B cell (primary cell): Measurements from ENCODE around the gene SPINK14.

Experiments used
- EZH2 ChIP-seq: IDR thresholded peaks from 2 replicates; pipeline ENCODE4 v1.6.1; 2012; ENCODE audit warnings: borderline replicate concordance, low read depth, mild to moderate bottlenecking, moderate library complexity, low read length; ENCODE audit not compliant: insufficient read depth, poor library complexity, severe bottlenecking
- TF ChIP-seq, protein P1 (sequence below): fragments of 200-600 bp; IDR thresholded peaks from one replicate; pipeline ENCODE4 v1.8.0; 2022; ENCODE audit warnings: antibody characterized with exemption, mild to moderate bottlenecking

DNA sequence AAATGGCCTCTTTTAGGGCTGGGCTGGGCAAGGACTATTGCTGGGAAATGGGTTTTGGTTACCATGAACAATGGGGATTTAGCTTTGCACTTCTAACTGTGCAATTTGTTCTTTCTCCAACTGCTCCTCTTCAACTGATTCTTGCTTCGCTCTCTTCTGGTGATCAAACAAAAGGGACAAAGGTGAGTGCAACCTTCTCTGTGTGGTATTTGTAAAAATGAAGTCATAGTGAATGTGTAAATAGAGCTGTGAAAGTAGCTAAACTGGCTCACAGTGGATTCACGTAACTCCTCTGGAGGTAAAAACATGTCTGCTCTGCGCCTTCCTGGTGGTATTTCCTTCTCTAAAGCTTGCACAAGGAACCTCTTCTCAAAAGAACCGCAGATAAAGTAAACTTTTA lies 20.9 kb upstream of the SPINK14 start:
- TF ChIP-seq, protein P1, sequence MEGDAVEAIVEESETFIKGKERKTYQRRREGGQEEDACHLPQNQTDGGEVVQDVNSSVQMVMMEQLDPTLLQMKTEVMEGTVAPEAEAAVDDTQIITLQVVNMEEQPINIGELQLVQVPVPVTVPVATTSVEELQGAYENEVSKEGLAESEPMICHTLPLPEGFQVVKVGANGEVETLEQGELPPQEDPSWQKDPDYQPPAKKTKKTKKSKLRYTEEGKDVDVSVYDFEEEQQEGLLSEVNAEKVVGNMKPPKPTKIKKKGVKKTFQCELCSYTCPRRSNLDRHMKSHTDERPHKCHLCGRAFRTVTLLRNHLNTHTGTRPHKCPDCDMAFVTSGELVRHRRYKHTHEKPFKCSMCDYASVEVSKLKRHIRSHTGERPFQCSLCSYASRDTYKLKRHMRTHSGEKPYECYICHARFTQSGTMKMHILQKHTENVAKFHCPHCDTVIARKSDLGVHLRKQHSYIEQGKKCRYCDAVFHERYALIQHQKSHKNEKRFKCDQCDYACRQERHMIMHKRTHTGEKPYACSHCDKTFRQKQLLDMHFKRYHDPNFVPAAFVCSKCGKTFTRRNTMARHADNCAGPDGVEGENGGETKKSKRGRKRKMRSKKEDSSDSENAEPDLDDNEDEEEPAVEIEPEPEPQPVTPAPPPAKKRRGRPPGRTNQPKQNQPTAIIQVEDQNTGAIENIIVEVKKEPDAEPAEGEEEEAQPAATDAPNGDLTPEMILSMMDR, result no peak
- TF ChIP-seq EZH2, result no peak
